Activated T-cell treated with anti-CD3 and anti-CD28 coated beads, Interleukin-2, amount 50 U/mL, for 72 hours (primary cell): ENCODE data around the gene OSBPL7. TPM values are rescaled to one million over a fixed set of nuclear protein-coding genes. Genes with fewer than 3 reads are reported as not detected.
A peak's percentile ranks its signal among the peaks of the same experiment; 100 is the strongest.

ENCODE experiments used
- ATAC-seq, 2 donors: fragments of 150-1000 bp; cut with Tn5 transposase; replicated peaks in 1 of 2; 2 replicates each; pipeline ENCODE4 v1.10.0; 2021; ENCODE audit warnings: moderate library complexity in 2 of 2, mild to moderate bottlenecking in 1 of 2
- DNase-seq, 2 donors: peaks; one replicate each; pipeline ENCODE4 v3.0.0; 2021 to 2022; ENCODE audit warnings: mixed read lengths in 1 of 2
- H3K27ac Mint-ChIP-seq: one replicate; pipeline ENCODE4 v1.8.0; 2022; ENCODE audit warnings: mild to moderate bottlenecking, moderate library complexity, mixed read lengths
- H3K27me3 Mint-ChIP-seq: one replicate; pipeline ENCODE4 v1.8.0; 2022; ENCODE audit warnings: low read depth, mixed read lengths
- H3K36me3 Mint-ChIP-seq, 2 donors: one replicate each; pipeline ENCODE4 v1.8.0; 2022; ENCODE audit warnings: mixed read lengths in 2 of 2, mild to moderate bottlenecking in 1 of 2; ENCODE audit not compliant: insufficient read depth in 2 of 2
- H3K4me1 Mint-ChIP-seq: one replicate; pipeline ENCODE4 v1.8.0; 2022; ENCODE audit warnings: low read depth, mixed read lengths
- H3K4me3 Mint-ChIP-seq, 2 donors: one replicate each; pipeline ENCODE4 v1.8.0; 2022; ENCODE audit warnings: mild to moderate bottlenecking in 2 of 2, mixed read lengths in 2 of 2, moderate library complexity in 2 of 2
- H3K9me3 Mint-ChIP-seq, 2 donors: one replicate each; pipeline ENCODE4 v1.8.0; 2022; ENCODE audit warnings: mixed read lengths in 2 of 2
- total RNA-seq, 2 donors: library from RNA; stranded (reverse); gene quantifications; one replicate each; pipeline ENCODE4 v1.2.3, GENCODE V29; 2022

OSBPL7 gene
- 10 to 100 TPM; 23.9 to 24.9 TPM for total RNA-seq

GRCh38 chr17:47821424-47822391 lies at the start of gene OSBPL7:
Gene OSBPL7 (minus strand): TSS chr17:47821794. CDS start chr17:47820278, 1,516 bp downstream.
- peaks cover 25% of the 10 kb centered on the region for H3K4me1 Mint-ChIP-seq
- peak; percentile 98 for ATAC-seq

GRCh38 chr17:47871048-47871447 lies 49.5 kb upstream of the OSBPL7 start:
- Mint-ChIP-seq H3K4me3 (no peak overlapping the region), H3K36me3 (no peaks in the 10 kb centered on the region), H3K4me1 (peaks cover 2% of the 10 kb centered on the region), H3K27ac (no peak overlapping the region), H3K27me3 (peaks cover 59% of the 10 kb centered on the region), H3K9me3 (no peaks in the 10 kb centered on the region)
- ATAC-seq (no peak), DNase-seq (no peak)

More at GRCh38 chr17:47821424-47822391, at the start of gene OSBPL7:
- DNase-seq, result peak; percentile 83 to 87
- no peaks in the 10 kb centered on the region for H3K27me3 Mint-ChIP-seq
- H3K9me3 Mint-ChIP-seq, result no peaks in the 10 kb centered on the region
- peak within 1 kb of the TSS; percentile 89 to 95 for H3K4me3 Mint-ChIP-seq
- H3K36me3 Mint-ChIP-seq, result peaks cover 12 to 21% of the 10 kb centered on the region in 2 donors
- peak within 1 kb of the TSS; percentile 83 for H3K27ac Mint-ChIP-seq

- Mint-ChIP-seq H3K36me3 (no peaks in the 10 kb centered on the region), H3K9me3 (no peaks in the 10 kb centered on the region), H3K4me1 (peaks cover 10% of the 10 kb centered on the region), H3K27ac (no peak overlapping the region), H3K4me3 (no peak overlapping the region), H3K27me3 (peaks cover 63% of the 10 kb centered on the region)
- DNase-seq (no peak), ATAC-seq (no peak)
Observed at GRCh38 chr17:47870056-47870455, 48.5 kb upstream of the OSBPL7 start.

- Mint-ChIP-seq H3K4me3 (no peak overlapping the region), H3K36me3 (no peaks in the 10 kb centered on the region), H3K4me1 (peaks cover 20% of the 10 kb centered on the region), H3K9me3 (no peaks in the 10 kb centered on the region), H3K27ac (no peak overlapping the region), H3K27me3 (peaks cover 54% of the 10 kb centered on the region)
- DNase-seq (no peak), ATAC-seq (no peak)
Observed at GRCh38 chr17:47869114-47869513, 47.5 kb upstream of the OSBPL7 start.

- Mint-ChIP-seq H3K9me3 (no peaks in the 10 kb centered on the region), H3K4me3 (no peak overlapping the region), H3K27me3 (peaks cover 42% of the 10 kb centered on the region), H3K36me3 (no peaks in the 10 kb centered on the region), H3K27ac (no peak overlapping the region), H3K4me1 (peaks cover 28% of the 10 kb centered on the region)
- DNase-seq (no peak), ATAC-seq (no peak)
Observed at GRCh38 chr17:47867813-47868533, 46.4 kb upstream of the OSBPL7 start.

GRCh38 chr17:47866941-47867340 lies 45.3 kb upstream of the OSBPL7 start:
- DNase-seq (no peak), ATAC-seq (no peak)
- Mint-ChIP-seq H3K27ac (no peak overlapping the region), H3K9me3 (no peaks in the 10 kb centered on the region), H3K4me3 (no peak overlapping the region), H3K36me3 (no peaks in the 10 kb centered on the region), H3K27me3 (peaks cover 37% of the 10 kb centered on the region), H3K4me1 (peaks cover 35% of the 10 kb centered on the region)

- Mint-ChIP-seq H3K9me3 (no peaks in the 10 kb centered on the region), H3K4me3 (peak overlapping the region; percentile 40 to 51), H3K27ac (no peak overlapping the region), H3K27me3 (peaks cover 16% of the 10 kb centered on the region), H3K4me1 (peaks cover 35% of the 10 kb centered on the region), H3K36me3 (no peaks in the 10 kb centered on the region)
- ATAC-seq (peak; percentile 66 to 75), DNase-seq (no peak)
Observed at GRCh38 chr17:47864791-47865216, 43.2 kb upstream of the OSBPL7 start.

- no peaks in the 10 kb centered on the region for H3K36me3 Mint-ChIP-seq
- DNase-seq (no peak), ATAC-seq (no peak)
- peaks cover 14% of the 10 kb centered on the region for H3K27me3 Mint-ChIP-seq
- H3K9me3 Mint-ChIP-seq, result no peaks in the 10 kb centered on the region
- no peak overlapping the region for H3K4me3 Mint-ChIP-seq
- H3K4me1 Mint-ChIP-seq, result peaks cover 35% of the 10 kb centered on the region
- no peak overlapping the region for H3K27ac Mint-ChIP-seq
Observed at GRCh38 chr17:47862621-47863440, 41.2 kb upstream of the OSBPL7 start.

GRCh38 chr17:47860386-47860785 lies 38.8 kb upstream of the OSBPL7 start:
- H3K27ac Mint-ChIP-seq, result no peak overlapping the region
- ATAC-seq (no peak), DNase-seq (no peak)
- H3K9me3 Mint-ChIP-seq, result no peaks in the 10 kb centered on the region
- H3K27me3 Mint-ChIP-seq, result peaks cover 25% of the 10 kb centered on the region
- no peak overlapping the region for H3K4me3 Mint-ChIP-seq
- H3K4me1 Mint-ChIP-seq, result peaks cover 28% of the 10 kb centered on the region
- no peaks in the 10 kb centered on the region for H3K36me3 Mint-ChIP-seq

GRCh38 chr17:47857551-47858455 lies 36.2 kb upstream of the OSBPL7 start:
- no peak for DNase-seq
- no peaks in the 10 kb centered on the region for H3K36me3 Mint-ChIP-seq
- ATAC-seq, result no peak
- H3K4me3 Mint-ChIP-seq, result no peak overlapping the region
- no peak overlapping the region for H3K27ac Mint-ChIP-seq
- H3K27me3 Mint-ChIP-seq, result peaks cover 51% of the 10 kb centered on the region
- peaks cover 5% of the 10 kb centered on the region for H3K4me1 Mint-ChIP-seq
- no peaks in the 10 kb centered on the region for H3K9me3 Mint-ChIP-seq

GRCh38 chr17:47856830-47857229 lies 35.2 kb upstream of the OSBPL7 start:
- H3K4me3 Mint-ChIP-seq, result no peak overlapping the region
- DNase-seq (no peak), ATAC-seq (no peak)
- peaks cover 60% of the 10 kb centered on the region for H3K27me3 Mint-ChIP-seq
- no peaks in the 10 kb centered on the region for H3K9me3 Mint-ChIP-seq
- peaks cover 9% of the 10 kb centered on the region for H3K4me1 Mint-ChIP-seq
- H3K36me3 Mint-ChIP-seq, result no peaks in the 10 kb centered on the region
- H3K27ac Mint-ChIP-seq, result no peak overlapping the region

- Mint-ChIP-seq H3K27me3 (peaks cover 66% of the 10 kb centered on the region), H3K4me1 (peaks cover 15% of the 10 kb centered on the region), H3K4me3 (no peak overlapping the region), H3K27ac (no peak overlapping the region), H3K9me3 (no peaks in the 10 kb centered on the region), H3K36me3 (no peaks in the 10 kb centered on the region)
- DNase-seq, result no peak
- no peak for ATAC-seq
Observed at GRCh38 chr17:47855737-47856136, 34.1 kb upstream of the OSBPL7 start.
